Endothelial cell of umbilical vein (primary cell): ENCODE results near the gene RASSF9. TPM values are rescaled to one million over a fixed set of nuclear protein-coding genes. Genes with fewer than 3 reads are reported as not detected.
A peak's percentile ranks its signal among the peaks of the same experiment; 100 is the strongest.

ENCODE experiments used
- BruUV-seq: library from RNA; stranded (reverse); fragments of 400-500 nt; replicated peaks from 2 replicates; lab custom pipeline; 2021; lab: Mats Ljungman, UMichigan
- CTCF ChIA-PET: fragments of 300-600, 350-600 bp; sonication (Branson Sonifier 250); formaldehyde crosslinking; loops from one replicate; lab custom pipeline; 2021; ENCODE audit warnings: antibody characterized with exemption, inconsistent platforms; lab: Charles Lee
- POLR2A ChIA-PET: fragments of 300-600, 350-600 bp; sonication (Branson Sonifier 250); formaldehyde crosslinking; loops from one replicate; lab custom pipeline; 2021; ENCODE audit warnings: antibody characterized with exemption, inconsistent platforms; lab: Charles Lee
- DNase-seq: peaks from one replicate; pipeline ENCODE4 v3.0.0-alpha.2; 2011; ENCODE audit warnings: low read depth, low spot score
- FAIRE-seq: peaks from 2 replicates; lab custom pipeline; 2011; peaks lifted over from hg19 to GRCh38; lab: Jason Lieb, UNC
- H2AFZ ChIP-seq: 2 replicates; pipeline ENCODE4 v1.6.0; 2012; ENCODE audit warnings: low read depth, low read length, control low read depth, inconsistent platforms
- H3K27ac ChIP-seq: 2 replicates; pipeline ENCODE4 v1.5.1; 2011; ENCODE audit warnings: low read depth, mild to moderate bottlenecking, control low read depth, low read length, moderate library complexity; ENCODE audit not compliant: insufficient read depth
- H3K27me3 ChIP-seq, 2 experiments: 2 replicates each; pipeline versions ENCODE4 v1.6.0 to v1.6.1; 2011; ENCODE audit warnings: low read length in 2 of 2, mixed read lengths in 1 of 2; ENCODE audit not compliant: control insufficient read depth in 2 of 2, insufficient read depth in 2 of 2
- H3K36me3 ChIP-seq, 2 experiments: 2 replicates in 1 of 2; 3 replicates in 1 of 2; pipeline ENCODE4 v1.5.1; 2011; ENCODE audit warnings: low read length in 2 of 2, mild to moderate bottlenecking in 1 of 2, moderate library complexity in 1 of 2; ENCODE audit not compliant: control insufficient read depth in 2 of 2, insufficient read depth in 2 of 2; ENCODE audit errors: extremely low read depth in 1 of 2
- H3K4me1 ChIP-seq: 3 replicates; pipeline ENCODE4 v1.5.1; 2011; ENCODE audit warnings: mild to moderate bottlenecking, low read length; ENCODE audit not compliant: control insufficient read depth, insufficient read depth; ENCODE audit errors: extremely low read depth
- H3K4me2 ChIP-seq: 2 replicates; pipeline ENCODE4 v1.6.1; 2011; ENCODE audit warnings: low read length, control low read depth, mixed read lengths; ENCODE audit not compliant: insufficient read depth
- H3K4me3 ChIP-seq, 3 experiments: fragments of 200-600 bp in 1 of 3; sonication (generic), shearing (Covaris generic) in 1 of 3; replicated peaks in 1 of 3; 2 replicates each; pipeline ENCODE4 v1.5.1; 2011 to 2016; ENCODE audit warnings: control low read depth in 3 of 3, low read length in 3 of 3, mild to moderate bottlenecking in 2 of 3, inconsistent platforms in 1 of 3, low read depth in 1 of 3, moderate library complexity in 1 of 3; ENCODE audit not compliant: insufficient read depth in 1 of 3
- H3K79me2 ChIP-seq: 2 replicates; pipeline ENCODE4 v1.6.0; 2012; ENCODE audit warnings: low read length, inconsistent platforms; ENCODE audit not compliant: control insufficient read depth, insufficient read depth
- H3K9ac ChIP-seq: replicated peaks from 2 replicates; pipeline ENCODE3; 2011; ENCODE audit warnings: low read length, control low read depth; ENCODE audit not compliant: insufficient read depth; ENCODE audit errors: extremely low read depth
- H3K9me1 ChIP-seq: replicated peaks from 3 replicates; pipeline ENCODE4 v1.6.0; 2011; ENCODE audit warnings: mild to moderate bottlenecking, low read length; ENCODE audit not compliant: control insufficient read depth, insufficient read depth; ENCODE audit errors: extremely low read depth
- H3K9me3 ChIP-seq: replicated peaks from 2 replicates; pipeline ENCODE4 v1.5.1; 2012; ENCODE audit warnings: low read length, inconsistent platforms; ENCODE audit not compliant: control insufficient read depth, insufficient read depth
- H4K20me1 ChIP-seq: replicated peaks from 2 replicates; pipeline ENCODE3; 2011; ENCODE audit warnings: mild to moderate bottlenecking, low read length; ENCODE audit not compliant: control insufficient read depth, insufficient read depth; ENCODE audit errors: extremely low read depth
- FOS ChIP-seq: IDR thresholded peaks from 2 replicates; pipeline ENCODE4 v1.6.1; 2011; ENCODE audit warnings: mild to moderate bottlenecking, low read length, moderate library complexity, borderline replicate concordance; ENCODE audit not compliant: insufficient read depth
- GATA2 ChIP-seq: IDR thresholded peaks from 2 replicates; pipeline ENCODE4 v1.7.0; 2011; ENCODE audit warnings: low read depth, mild to moderate bottlenecking, moderate library complexity, mixed read lengths, low read length; ENCODE audit not compliant: insufficient read length, insufficient read depth
- JUN ChIP-seq: IDR thresholded peaks from 2 replicates; pipeline ENCODE4 v1.6.1; 2011; ENCODE audit warnings: borderline replicate concordance, low read depth; ENCODE audit not compliant: insufficient read length, insufficient read depth
- MYC ChIP-seq: IDR thresholded peaks from one replicate; pipeline ENCODE4 v1.6.1; 2011; ENCODE audit warnings: mild to moderate bottlenecking, low read depth, low read length
- dilution Hi-C: fragments of 300-500 bp; cut with MboI; formaldehyde crosslinking; loops from one replicate; pipeline ENCODE4 v1.15.0; 2019; ENCODE audit warnings: low sequenced_read_pairs; ENCODE audit not compliant: extremely low pct_ligation_motif_present
- intact Hi-C: fragments of 100-400 bp; cut with micrococcal nuclease; formaldehyde crosslinking; loops from one replicate; pipeline ENCODE4 v1.10.0; 2022
- polyA plus RNA-seq, 4 experiments: library from polyadenylated mRNA; depleted of rRNA in 3 of 4; stranded (reverse) in 3 of 4; unstranded in 1 of 4; fragments of >200 nt; gene quantifications; 2 replicates each; pipeline versions ENCODE4 v1.2.1 to v1.2.3, GENCODE V29; 2011 to 2012; ENCODE audit warnings: missing spikeins in 1 of 4
- total RNA-seq: library from RNA; stranded (reverse); gene quantifications from 2 replicates; pipeline ENCODE4 v1.2.3, GENCODE V29; 2021
- TF ChIP-seq, protein P1 (sequence below), 2 donors: IDR thresholded peaks; 1 replicate in 1 of 2; 2 replicates in 1 of 2; pipeline ENCODE4 v1.5.1; 2011; ENCODE audit warnings: low read length in 2 of 2, mild to moderate bottlenecking in 2 of 2, moderate library complexity in 2 of 2, control low read depth in 1 of 2, inconsistent platforms in 1 of 2, low read depth in 1 of 2; ENCODE audit not compliant: insufficient read depth in 1 of 2; ENCODE audit errors: extremely low read depth in 1 of 2

Gene RASSF9
- total and polyA plus RNA-seq, 2 donors (not counting 3 experiments of a cell fraction or from before 2014, with no cell fraction given), result 2.1 to 2.3 TPM

DNA sequence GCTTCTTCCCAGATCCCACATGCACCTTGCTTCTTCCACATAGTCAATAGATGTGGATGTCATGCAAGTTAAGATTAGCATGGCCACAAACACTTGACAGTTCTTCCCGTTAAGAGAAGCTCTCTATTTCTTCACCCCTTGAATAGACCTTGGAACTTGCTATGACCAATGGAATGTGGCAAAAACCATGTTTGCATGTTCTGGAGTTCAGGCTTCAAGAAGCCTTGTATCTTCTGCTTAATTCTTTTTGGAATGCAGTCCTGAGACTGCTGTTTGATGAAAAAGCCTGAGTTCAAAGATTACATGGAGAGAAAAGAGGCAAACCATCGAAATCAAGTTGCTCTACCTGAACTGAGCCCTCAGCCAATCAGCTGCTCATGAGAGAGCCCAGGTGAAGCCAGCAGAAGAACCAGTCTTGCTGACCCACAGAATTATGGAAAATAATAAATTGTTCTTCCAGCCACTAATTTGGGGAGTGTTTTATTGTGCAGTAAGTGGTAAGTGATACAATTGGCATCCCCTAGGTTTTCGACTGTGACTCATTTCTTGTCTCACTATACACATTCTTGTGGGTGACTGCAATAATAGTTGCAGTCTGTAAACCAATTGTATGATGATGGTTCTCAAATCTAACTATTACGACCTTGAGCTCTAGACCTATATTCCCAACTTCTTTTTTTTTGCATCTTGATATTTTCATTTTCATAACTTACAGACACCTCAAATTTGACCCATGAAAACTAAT lies 12.6 kb downstream of the RASSF9 start:
- FAIRE-seq (no peak), DNase-seq (peak; percentile 58)
- Histone ChIP-seq H3K27ac (no peak overlapping the region), H3K4me2 (no peak overlapping the region), H3K36me3 (no peaks in the 10 kb centered on the region), H3K9ac (no peak overlapping the region), H3K4me3 (no peak overlapping the region), H3K27me3 (no peaks in the 10 kb centered on the region), H2AFZ (no peak overlapping the region), H3K4me1 (peaks cover 22% of the 10 kb centered on the region), H3K79me2 (no peaks in the 10 kb centered on the region), H3K9me1 (no peaks in the 10 kb centered on the region), H4K20me1 (no peaks in the 10 kb centered on the region), H3K9me3 (no peaks in the 10 kb centered on the region)
- intact Hi-C loops (loop anchor here (5.0 kb wide), 1 partner anchor 101 kb away; no protein-coding TSS in a partner anchor), dilution Hi-C loops (no loop called here)
- BruUV-seq, result no TSS peak
- ChIA-PET POLR2A (no interaction called here), CTCF (interaction anchor here (1.2 to 2.2 kb wide), 3 partner anchors 44 to 248 kb away, joined by 4 to 7 read pairs (median 4); no protein-coding TSS in a partner anchor)
- TF ChIP-seq FOS (peak; percentile 38), GATA2 (no peak), JUN (peak; percentile 47), MYC (no peak)
- TF ChIP-seq, protein P1, sequence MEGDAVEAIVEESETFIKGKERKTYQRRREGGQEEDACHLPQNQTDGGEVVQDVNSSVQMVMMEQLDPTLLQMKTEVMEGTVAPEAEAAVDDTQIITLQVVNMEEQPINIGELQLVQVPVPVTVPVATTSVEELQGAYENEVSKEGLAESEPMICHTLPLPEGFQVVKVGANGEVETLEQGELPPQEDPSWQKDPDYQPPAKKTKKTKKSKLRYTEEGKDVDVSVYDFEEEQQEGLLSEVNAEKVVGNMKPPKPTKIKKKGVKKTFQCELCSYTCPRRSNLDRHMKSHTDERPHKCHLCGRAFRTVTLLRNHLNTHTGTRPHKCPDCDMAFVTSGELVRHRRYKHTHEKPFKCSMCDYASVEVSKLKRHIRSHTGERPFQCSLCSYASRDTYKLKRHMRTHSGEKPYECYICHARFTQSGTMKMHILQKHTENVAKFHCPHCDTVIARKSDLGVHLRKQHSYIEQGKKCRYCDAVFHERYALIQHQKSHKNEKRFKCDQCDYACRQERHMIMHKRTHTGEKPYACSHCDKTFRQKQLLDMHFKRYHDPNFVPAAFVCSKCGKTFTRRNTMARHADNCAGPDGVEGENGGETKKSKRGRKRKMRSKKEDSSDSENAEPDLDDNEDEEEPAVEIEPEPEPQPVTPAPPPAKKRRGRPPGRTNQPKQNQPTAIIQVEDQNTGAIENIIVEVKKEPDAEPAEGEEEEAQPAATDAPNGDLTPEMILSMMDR (IDR thresholded peaks at IDR 0.05; ENCODE audit: extremely low read depth in 1 of 2, insufficient read depth in 1 of 2, low read depth in 1 of 2, low read length in 2 of 2), result no peak
